ENCODE data around the gene ZNF784.

The ZNF784 gene

DNA sequence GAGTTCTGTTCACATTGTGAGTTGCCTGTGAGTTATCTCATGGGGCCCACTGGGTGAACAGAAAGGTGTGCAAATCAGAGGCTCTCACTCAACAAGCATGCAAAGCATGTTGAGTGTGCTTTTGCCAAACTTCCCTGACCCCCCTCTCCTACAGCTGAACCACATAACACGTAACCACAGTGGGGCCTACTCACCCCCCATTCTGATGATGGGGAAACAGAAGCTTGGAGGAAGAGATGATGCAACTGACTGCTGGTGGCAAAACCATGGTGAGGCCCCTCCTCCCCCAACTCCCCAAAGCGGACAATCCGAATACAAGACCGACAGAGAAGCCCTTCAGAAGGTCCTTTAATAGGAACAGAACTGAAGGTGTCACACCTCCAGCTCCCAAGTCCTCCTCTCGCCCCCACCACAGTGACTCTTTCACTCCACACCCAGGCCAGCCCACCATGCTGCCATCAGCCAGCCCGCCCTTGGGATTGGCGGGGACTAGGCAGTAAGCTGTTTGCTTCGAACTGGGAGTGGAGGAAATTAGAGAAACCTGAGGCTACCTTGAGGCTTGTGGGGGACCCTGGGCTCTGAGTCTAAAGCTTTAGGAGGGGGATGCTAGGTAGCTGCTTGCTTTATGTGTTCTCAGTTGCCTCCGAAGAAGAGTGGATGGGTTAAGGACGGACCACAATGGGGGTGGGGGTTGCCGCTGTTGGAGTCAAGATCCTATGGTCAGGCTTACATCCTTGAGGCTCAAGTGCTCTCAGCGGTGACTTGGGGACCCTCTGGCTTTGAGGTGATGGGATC lies 3.8 kb downstream of the ZNF784 start:
- no peak for DNase-seq

DNA sequence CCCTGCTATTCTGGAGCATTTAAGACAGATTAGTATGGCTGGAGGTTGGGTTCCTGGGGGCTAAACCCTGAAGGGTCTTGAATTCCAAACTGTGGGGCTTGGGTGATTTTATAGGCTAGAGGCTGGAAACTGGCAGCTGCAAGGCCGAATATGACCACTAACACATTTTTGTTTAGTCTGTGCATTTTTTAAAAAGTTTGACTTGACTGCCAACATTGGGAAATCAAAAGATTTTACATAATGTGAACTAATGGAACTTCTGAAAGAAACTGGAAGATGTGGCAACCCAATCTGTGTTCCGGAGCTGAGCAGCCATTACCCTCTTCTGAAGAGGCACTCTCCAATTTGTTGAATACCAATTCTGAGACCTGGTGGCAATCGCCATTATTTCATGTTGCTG lies 5.1 kb downstream of the ZNF784 start:
- no peak for DNase-seq

DNA sequence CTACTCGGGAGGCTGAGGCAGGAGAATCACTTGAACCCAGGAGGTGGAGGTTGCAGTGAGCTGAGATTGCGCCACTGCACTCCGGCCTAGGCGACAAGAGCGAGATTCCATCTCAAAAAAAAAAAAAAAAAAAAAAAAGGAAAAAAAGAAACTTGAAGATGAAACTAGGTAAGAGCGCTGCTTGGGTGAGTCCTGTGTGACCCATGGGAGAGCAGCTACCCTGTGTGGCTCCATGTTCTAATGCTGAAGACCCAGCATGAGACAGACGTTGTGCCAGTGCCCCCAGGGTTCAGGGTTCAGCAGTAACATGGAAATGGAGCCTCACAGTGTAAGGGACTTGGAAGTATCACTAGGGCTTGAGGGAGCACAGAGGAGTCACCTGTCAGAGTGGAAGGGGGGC lies 5.9 kb downstream of the ZNF784 start:
- DNase-seq: no peak

DNA sequence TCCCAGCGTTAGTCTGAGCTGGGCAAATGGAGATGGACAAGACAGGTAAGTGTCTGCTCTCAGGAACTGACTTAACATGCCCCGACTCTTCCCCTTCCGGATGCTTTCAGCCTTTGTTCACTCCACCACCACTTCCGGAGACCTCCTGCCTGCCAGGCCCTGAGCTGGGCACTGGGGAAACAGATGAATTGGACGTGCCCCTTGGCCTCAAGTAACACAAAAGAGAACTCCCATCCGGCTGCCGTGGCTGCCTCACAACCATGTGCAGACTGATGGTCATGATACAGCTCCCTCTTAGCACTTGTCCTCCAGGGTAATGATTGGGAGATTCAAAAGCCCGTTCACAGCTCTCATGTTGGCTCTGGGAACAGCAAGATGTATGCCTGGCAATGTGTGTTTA lies 6.9 kb downstream of the ZNF784 start:
- no peak for DNase-seq

DNA sequence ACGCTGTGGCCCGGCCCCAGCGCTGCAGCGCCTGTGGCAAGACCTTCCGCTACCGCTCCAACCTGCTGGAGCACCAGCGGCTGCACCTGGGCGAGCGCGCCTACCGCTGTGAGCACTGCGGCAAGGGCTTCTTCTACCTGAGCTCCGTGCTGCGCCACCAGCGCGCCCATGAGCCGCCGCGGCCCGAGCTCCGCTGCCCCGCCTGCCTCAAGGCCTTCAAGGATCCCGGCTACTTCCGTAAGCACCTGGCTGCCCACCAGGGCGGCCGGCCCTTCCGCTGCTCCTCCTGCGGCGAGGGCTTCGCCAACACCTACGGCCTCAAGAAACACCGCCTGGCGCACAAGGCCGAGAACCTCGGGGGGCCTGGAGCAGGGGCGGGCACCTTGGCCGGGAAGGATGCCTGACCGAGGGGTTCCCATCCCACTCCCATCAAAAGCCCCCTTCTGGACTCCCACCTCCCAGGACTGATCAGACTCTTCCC lies 7.9 kb downstream of the ZNF784 start:
- DNase-seq: no peak

DNA sequence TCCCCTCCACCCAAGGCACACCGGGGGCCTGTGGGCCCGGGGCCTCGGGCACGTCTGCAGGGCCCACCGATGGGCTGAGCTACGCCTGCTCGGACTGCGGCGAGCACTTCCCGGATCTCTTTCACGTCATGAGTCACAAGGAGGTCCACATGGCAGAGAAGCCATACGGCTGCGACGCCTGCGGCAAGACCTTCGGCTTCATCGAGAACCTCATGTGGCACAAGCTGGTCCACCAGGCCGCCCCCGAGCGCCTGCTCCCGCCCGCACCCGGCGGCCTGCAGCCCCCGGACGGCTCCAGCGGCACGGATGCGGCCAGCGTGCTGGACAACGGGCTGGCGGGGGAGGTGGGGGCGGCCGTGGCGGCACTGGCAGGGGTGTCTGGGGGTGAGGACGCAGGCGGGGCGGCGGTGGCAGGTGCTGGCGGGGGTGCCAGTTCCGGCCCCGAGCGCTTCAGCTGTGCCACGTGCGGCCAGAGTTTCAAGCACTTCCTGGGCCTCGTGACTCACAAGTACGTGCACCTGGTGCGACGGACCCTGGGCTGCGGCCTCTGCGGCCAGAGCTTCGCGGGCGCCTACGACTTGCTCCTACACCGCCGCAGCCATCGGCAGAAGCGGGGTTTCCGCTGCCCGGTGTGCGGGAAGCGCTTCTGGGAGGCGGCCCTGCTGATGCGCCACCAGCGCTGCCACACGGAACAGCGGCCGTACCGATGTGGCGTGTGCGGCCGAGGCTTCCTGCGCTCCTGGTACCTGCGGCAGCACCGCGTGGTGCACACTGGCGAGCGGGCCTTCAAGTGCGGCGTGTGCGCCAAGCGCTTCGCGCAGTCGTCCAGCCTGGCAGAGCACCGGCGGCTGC lies 8.6 kb downstream of the ZNF784 start:
- DNase-seq: no peak

DNA sequence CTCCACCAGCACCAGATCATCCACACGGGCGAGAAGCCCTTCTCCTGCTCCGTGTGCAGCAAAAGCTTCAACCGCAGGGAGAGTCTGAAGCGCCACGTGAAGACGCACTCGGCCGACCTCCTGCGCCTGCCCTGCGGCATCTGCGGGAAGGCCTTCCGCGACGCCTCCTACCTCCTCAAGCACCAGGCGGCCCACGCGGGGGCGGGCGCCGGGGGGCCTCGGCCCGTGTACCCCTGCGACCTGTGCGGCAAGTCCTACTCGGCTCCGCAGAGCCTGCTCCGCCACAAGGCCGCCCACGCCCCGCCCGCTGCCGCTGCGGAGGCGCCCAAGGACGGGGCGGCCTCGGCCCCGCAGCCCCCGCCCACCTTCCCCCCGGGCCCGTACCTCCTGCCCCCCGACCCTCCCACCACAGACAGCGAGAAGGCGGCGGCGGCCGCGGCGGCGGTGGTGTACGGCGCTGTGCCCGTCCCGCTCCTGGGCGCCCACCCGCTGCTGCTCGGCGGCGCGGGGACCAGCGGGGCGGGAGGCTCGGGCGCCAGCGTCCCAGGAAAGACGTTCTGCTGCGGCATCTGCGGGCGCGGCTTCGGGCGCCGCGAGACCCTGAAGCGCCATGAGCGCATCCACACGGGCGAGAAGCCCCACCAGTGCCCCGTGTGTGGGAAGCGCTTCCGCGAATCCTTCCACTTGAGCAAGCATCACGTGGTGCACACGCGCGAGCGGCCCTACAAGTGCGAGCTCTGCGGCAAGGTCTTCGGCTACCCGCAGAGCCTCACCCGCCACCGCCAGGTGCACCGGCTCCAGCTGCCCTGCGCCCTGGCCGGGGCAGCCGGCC lies 9.4 kb downstream of the ZNF784 start:
- no peak for DNase-seq

DNA sequence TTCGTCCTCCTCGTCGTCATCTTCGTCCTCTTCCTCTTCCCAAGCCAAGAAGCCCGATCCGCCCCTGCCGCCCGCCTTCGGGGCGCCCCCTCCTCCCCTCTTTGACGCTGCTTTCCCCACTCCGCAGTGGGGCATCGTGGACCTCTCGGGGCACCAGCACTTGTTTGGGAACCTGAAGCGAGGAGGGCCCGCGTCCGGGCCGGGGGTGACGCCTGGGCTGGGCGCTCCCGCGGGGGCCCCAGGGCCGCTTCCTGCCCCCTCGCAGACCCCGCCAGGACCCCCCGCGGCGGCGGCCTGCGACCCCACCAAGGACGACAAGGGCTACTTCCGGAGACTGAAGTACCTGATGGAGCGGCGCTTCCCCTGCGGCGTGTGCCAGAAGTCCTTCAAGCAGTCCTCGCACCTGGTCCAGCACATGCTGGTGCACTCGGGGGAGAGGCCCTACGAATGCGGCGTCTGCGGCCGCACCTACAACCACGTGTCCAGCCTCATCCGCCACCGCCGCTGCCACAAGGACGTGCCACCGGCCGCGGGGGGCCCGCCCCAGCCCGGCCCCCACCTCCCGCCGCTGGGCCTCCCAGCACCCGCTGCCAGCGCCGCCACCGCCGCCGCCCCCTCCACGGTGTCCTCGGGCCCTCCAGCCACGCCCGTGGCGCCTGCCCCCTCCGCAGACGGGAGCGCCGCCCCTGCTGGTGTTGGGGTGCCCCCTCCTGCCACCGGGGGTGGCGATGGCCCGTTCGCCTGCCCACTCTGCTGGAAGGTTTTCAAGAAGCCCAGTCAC lies 10.2 kb downstream of the ZNF784 start:
- DNase-seq: no peak

DNA sequence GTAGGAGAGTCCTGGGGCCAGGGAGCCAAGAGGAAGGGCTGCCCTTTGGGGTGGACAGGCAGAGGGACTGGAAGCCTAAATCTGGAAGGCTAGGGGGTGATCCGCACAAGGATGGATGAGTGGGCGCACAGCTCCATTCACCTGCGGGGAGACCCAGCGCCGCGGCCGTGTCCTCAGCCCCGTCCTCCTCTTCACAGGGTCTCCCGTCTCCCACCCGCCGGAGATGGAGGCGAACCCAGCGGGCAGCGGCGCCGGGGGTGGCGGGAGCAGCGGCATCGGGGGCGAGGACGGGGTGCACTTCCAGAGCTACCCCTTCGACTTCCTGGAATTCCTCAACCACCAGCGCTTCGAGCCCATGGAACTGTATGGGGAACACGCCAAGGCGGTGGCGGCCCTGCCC lies 11.0 kb downstream of the ZNF784 start:
- DNase-seq: no peak

DNA sequence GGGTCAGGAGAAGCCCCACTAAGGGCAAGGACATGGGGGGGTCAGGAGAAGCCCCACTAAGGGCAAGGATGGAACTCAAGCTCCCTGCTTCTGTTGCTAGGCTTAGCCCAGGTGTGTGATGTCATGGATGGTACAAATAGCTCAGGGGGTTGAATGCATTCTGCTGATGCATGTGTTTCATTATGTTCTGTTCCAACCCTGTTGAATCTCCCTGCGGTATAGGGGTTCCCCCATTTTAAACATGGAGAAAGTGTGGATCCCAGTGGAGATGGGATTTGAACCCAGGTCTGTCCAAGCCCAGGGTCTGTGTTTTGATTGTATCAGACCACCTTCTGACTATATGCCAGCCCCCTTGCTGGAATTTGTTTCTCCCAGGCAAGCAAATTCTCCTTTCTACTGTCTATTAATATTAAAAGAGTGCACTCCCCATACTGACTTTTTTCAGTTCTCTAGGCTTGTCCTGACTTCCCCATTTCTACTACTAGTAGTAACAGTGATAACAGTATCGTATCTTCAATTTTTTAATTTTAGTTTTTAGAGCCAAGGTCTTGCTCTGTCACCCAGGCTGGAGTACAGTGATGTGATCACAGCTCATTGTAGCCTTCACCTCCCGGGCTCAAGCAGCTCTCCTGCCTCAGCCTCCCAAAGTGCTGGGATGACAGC lies 12.3 kb downstream of the ZNF784 start:
- DNase-seq: no peak

DNA sequence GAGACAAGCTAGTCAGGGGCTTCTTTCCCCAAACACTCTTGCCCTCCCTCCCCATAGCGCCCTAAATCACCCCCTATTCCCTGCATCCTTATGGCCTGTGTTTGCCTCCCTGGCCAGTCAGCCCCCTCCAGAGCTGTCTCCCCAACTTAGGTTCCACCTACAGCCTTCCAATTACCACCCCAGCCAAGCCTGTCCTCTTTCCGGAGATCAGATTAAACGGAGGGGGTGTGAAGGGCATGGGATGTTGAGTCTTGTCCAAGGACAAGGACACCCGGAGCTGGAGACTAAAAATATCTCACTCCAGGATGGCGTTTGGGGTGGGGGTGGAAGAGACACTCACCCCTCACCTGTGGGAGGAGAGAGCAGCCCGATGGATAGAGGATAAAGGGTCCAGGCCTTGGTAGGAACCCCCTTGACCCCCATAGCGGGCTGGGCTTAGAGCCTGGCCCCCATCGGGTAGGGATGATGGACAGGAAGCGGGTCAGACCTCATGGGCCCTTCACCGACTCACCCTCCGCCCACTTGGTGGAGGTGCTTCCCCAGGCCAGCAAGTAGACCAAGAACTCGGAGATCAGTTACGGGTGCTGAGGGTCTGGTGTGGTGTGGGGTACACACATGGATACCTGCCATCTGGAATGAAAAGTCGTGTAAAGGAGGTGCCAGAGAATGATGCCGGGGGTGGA lies 12.9 kb downstream of the ZNF784 start:
- no peak for DNase-seq

DNA sequence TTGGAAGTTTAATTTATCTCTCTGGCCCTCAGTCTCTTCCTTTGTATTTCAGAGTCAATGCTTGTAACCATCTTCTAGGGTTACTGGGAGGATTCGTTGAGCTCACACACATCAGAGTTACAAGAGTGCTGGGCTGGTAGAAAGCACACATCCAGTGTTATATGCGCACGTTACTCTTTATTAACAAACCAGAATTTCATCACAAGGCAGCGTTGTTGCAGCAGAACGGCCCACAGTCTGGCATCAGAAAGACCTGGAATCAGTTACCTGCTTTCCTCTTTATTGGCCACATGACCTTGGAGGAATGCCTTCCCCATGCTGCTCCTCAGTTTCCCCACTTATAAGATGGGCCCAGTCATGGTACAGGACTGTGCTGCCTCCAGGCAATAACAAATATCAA lies 15.0 kb downstream of the ZNF784 start:
- no peak for DNase-seq

DNA sequence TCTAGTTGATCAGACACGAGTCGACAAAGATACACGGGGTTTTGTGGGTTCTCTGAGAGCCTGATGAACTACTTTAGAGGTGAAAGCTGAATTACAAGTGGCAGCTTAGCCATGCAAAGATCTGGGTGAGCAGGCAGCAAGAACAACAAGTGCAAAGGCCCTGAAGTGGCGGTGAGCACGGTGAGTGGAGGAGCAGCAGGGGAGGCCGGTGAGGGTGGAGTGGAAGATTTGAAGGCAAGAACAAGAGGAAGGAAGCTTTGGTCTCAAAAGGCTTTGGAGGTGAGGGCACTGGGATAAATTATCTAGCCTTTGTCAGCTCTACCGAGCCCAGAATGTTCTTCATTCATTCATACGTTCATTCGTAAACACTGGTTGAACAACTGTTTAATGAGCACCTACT lies 17.5 kb downstream of the ZNF784 start:
- no peak for DNase-seq

DNA sequence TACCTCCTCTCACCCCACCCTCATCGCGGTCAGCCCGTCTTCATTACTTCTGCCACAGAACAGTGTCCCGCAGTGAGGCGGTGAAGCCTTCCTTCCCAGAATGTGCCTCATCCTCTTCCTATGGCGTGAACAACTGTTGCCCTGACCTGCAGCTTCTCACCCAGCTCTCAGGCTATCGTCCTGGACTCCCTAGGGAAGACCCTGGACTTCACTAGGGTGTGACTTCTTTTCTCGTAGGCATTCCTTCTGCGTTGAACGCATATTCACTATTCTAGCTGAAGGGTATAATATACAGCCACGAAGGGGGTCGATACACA lies 17.9 kb downstream of the ZNF784 start:
- DNase-seq: no peak

DNA sequence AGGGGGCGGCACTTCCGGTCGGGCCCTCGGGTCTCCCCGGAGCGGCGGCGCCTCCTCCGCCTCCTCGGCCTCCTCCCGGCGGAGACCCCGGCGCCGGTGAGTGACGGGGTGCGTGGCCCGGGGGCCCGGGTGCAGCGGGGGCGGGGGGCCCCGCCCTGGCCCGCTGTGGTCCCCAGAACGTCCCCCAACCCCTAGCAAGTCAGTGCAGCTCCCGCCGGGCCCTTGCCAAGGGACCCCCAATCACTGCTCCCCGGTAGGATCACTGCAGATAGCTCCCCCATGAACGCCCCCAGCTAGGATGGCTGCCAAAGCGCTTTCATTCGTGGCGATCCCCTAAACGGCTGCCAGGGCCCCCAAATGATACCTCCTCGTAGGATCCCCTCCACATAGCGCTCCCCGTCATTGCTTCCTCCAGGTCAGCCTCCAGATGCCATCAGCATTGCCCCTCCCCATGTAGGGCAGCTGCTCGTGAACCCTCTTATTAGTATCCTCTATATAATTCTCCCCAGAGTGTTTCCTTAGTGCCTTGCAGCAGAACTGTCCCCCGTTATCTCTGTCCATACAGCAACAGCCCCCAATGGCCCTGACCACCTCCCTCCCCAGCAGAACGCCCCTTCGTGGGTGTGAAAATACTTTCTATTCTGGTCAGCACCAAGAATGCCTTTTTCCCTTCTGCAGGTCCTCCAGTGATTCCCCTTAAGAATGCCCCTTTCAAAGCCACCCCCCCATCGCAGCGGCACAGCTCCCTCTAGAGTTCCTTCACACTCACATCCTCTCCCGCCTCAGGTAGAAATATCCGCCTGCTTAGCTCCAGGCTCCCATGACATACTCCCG lies 18.5 kb downstream of the ZNF784 start, which contains the start of gene ZNF865:
Gene ZNF865, plus strand, starts transcription at position 11 of the 834 bp plus-strand sequence. CDS start 7,972 bp downstream, outside the sequence.
- peak; percentile 78 for DNase-seq

DNA sequence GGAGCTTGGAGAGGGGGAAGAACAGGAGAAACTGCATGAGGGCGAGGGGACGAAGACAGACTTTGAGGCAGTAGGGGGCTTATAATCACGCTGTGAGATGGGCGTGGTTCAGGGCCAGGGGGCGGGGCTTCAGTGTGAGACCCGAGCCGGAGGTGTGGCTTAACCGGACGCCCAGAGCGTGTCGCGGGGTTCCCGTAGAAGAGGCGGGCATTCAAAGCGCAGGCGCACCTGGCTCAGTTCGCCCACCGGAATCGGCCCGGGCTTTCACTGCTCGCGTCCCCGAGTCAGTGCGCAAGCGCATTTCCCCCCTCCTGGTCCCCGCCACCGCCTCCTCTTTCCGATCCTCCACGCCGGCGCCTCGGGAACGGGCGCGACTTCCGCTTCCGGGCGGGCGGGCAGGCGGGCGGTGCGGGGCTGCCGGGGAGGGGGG lies 19.1 kb downstream of the ZNF784 start:
- DNase-seq: peak; percentile 96

DNA sequence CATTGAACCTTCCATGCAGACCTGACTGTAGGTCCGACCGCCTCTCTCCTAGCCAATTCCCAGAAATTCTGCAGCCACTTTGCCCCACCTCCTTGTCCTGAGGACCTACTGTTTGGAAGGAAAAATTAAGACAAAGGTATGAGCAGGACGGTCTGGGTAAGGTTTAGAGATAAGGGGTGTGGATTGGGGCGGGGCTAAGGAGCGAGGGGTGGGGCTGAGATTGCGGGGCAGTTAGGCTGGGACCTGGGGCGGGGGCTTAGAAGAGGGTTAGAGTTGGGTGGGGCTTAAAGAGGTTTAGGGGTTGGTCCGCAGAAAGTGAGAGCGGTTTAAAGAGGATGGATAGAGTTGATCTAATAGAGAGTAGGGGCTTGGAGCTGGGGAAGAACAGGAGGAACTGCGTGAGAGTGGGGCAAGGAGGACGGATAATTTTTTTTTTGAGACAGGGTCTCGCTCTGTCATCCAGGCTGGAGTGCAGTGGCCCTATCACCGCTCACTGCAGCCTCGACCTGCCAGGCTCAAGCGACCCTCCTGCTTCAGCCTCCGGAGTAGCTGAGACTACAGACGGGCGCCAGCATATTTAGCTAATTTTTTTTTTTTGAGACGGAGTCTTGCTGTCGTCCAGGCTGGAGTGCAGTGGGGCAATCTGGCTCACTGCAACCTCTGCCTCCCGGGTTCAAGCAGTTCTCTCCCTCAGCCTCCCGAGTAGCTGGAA lies 20.6 kb downstream of the ZNF784 start:
- DNase-seq: no peak

DNA sequence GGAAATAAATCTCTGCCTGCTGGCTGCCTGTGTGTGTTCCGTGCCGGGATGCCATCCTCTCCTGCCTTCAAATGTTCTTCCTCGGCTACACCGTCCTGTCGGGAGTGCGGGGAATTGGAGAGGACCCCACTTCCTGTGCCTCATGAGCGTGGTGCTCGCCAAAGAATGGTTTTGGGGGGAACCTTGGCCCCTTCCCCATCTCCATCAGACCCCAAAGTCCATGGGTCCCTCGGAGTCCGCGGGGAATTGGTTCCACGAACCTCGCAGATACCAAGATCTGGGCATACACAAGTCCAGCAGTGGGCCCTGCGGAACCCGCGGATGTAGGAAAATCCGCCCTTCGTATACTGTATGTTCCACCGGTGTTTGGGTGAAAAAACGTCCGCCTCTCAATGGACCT lies 21.3 kb downstream of the ZNF784 start:
- DNase-seq: no peak

Data from retina (tissue), 1 donor.